SK-N-SH treated with all-trans-retinoic acid at 6 μM for 48 hours (cell line): ENCODE measurements around the gene ELFN2.

ENCODE experiments used
- ATAC-seq: fragments of 200-7000 bp; cut with Tn5 transposase; 3 replicates; pipeline ENCODE4 v1.9.1; 2020; ENCODE audit warnings: mild to moderate bottlenecking, moderate library complexity
- ARNTL ChIP-seq: fragments of 450-650 bp; formaldehyde crosslinking; IDR thresholded peaks from 2 replicates; pipeline ENCODE4 v1.5.0; 2020; ENCODE audit warnings: low read depth, mild to moderate bottlenecking, moderate library complexity, borderline replicate concordance
- BACH2 ChIP-seq: fragments of 250-450 bp; sonication (Bioruptor Pico); IDR thresholded peaks from 2 replicates; pipeline ENCODE4 v1.9.0; 2021; ENCODE audit warnings: mild to moderate bottlenecking, borderline replicate concordance
- CSDC2 ChIP-seq: fragments of 250-450 bp; sonication (Bioruptor Pico); IDR thresholded peaks from 2 replicates; pipeline ENCODE4 v1.5.0; 2020; ENCODE audit warnings: mild to moderate bottlenecking, moderate library complexity
- CSRNP3 ChIP-seq: fragments of 250-450 bp; sonication (Bioruptor Pico); IDR thresholded peaks from 2 replicates; pipeline ENCODE4 v1.5.1; 2021; ENCODE audit warnings: mild to moderate bottlenecking, moderate library complexity
- ESRRG ChIP-seq: fragments of 250-450 bp; sonication (Bioruptor Pico); IDR thresholded peaks from 2 replicates; pipeline ENCODE4 v1.6.1; 2021; ENCODE audit warnings: mild to moderate bottlenecking
- GLIS3 ChIP-seq: fragments of 250-450 bp; sonication (Bioruptor Pico); IDR thresholded peaks from 2 replicates; pipeline ENCODE4 v1.5.0; 2020; ENCODE audit warnings: mild to moderate bottlenecking, moderate library complexity
- ISL1 ChIP-seq: fragments of 250-450 bp; sonication (Bioruptor Pico); IDR thresholded peaks from 2 replicates; pipeline ENCODE4 v2.1.2; 2022; ENCODE audit warnings: mild to moderate bottlenecking, moderate library complexity
- POU6F1 ChIP-seq: fragments of 250-450 bp; sonication (Bioruptor Pico); IDR thresholded peaks from 2 replicates; pipeline ENCODE4 v1.8.0; 2021; ENCODE audit warnings: low read depth, mild to moderate bottlenecking, moderate library complexity, borderline replicate concordance
- PPARA ChIP-seq: fragments of 250-450 bp; sonication (Bioruptor Pico); IDR thresholded peaks from 2 replicates; pipeline ENCODE4 v1.5.0; 2020; ENCODE audit warnings: mild to moderate bottlenecking, borderline replicate concordance
- RARB ChIP-seq: fragments of 250-450 bp; sonication (Bioruptor Pico); IDR thresholded peaks from 2 replicates; pipeline ENCODE4 v1.8.0; 2021; ENCODE audit warnings: mild to moderate bottlenecking, moderate library complexity
- SNAI2 ChIP-seq: fragments of 250-450 bp; sonication (Bioruptor Pico); IDR thresholded peaks from 2 replicates; pipeline ENCODE4 v1.5.0; 2020; ENCODE audit warnings: mild to moderate bottlenecking, moderate library complexity
- TCF4 ChIP-seq: fragments of 250-450 bp; sonication (Bioruptor Pico); IDR thresholded peaks from 2 replicates; pipeline ENCODE4 v1.8.0; 2021; ENCODE audit warnings: mild to moderate bottlenecking, moderate library complexity, borderline replicate concordance
- TSHZ2 ChIP-seq: fragments of 250-450 bp; sonication (Bioruptor Pico); IDR thresholded peaks from 2 replicates; pipeline ENCODE4 v1.5.0; 2020; ENCODE audit warnings: mild to moderate bottlenecking, moderate library complexity
- ZC3H10 ChIP-seq: fragments of 250-450 bp; sonication (Bioruptor Pico); IDR thresholded peaks from 2 replicates; pipeline ENCODE4 v1.5.1; 2021; ENCODE audit warnings: mild to moderate bottlenecking, moderate library complexity
- ZFP3 ChIP-seq: fragments of 250-450 bp; sonication (Bioruptor Pico); IDR thresholded peaks from 2 replicates; pipeline ENCODE4 v1.5.0; 2020; ENCODE audit warnings: mild to moderate bottlenecking, moderate library complexity
- ZFP30 ChIP-seq: fragments of 450-650 bp; formaldehyde crosslinking; IDR thresholded peaks from 2 replicates; pipeline ENCODE4 v1.5.0; 2022; ENCODE audit warnings: mild to moderate bottlenecking, moderate library complexity
- ZNF565 ChIP-seq: fragments of 450-650 bp; formaldehyde crosslinking; conservative IDR thresholded peaks from 2 replicates; pipeline ENCODE4 v1.5.0; 2020; ENCODE audit warnings: low read depth, mild to moderate bottlenecking, moderate library complexity
- ZNF70 ChIP-seq: fragments of 450-650 bp; formaldehyde crosslinking; IDR thresholded peaks from 2 replicates; pipeline ENCODE4 v1.5.0; 2020; ENCODE audit warnings: mild to moderate bottlenecking, moderate library complexity
- ZNF8 ChIP-seq: fragments of 450-650 bp; formaldehyde crosslinking; IDR thresholded peaks from 2 replicates; pipeline ENCODE4 v1.5.0; 2020; ENCODE audit warnings: mild to moderate bottlenecking, moderate library complexity
- TF ChIP-seq, protein P1 (sequence below): fragments of 250-450 bp; sonication (Bioruptor Pico); IDR thresholded peaks from 2 replicates; pipeline ENCODE4 v1.8.0; 2020; ENCODE audit warnings: mild to moderate bottlenecking, moderate library complexity, borderline replicate concordance
- TF ChIP-seq, protein P2 (sequence below): fragments of 250-450 bp; sonication (Bioruptor Pico); IDR thresholded peaks from 2 replicates; pipeline ENCODE4 v1.5.1; 2020; ENCODE audit warnings: low read depth, mild to moderate bottlenecking, moderate library complexity

The ELFN2 gene

GRCh38 chr22:37431801-37432707 is 4.8 kb upstream of the ELFN2 start:
- TF ChIP-seq CSRNP3 (CRISPR knock-in tag) (no peak), ARNTL (CRISPR knock-in tag) (no peak), POU6F1 (CRISPR knock-in tag) (peak; percentile 46; the same call in 1 of the 2 replicates), ISL1 (peak; percentile 67)
- TF ChIP-seq, protein P1, sequence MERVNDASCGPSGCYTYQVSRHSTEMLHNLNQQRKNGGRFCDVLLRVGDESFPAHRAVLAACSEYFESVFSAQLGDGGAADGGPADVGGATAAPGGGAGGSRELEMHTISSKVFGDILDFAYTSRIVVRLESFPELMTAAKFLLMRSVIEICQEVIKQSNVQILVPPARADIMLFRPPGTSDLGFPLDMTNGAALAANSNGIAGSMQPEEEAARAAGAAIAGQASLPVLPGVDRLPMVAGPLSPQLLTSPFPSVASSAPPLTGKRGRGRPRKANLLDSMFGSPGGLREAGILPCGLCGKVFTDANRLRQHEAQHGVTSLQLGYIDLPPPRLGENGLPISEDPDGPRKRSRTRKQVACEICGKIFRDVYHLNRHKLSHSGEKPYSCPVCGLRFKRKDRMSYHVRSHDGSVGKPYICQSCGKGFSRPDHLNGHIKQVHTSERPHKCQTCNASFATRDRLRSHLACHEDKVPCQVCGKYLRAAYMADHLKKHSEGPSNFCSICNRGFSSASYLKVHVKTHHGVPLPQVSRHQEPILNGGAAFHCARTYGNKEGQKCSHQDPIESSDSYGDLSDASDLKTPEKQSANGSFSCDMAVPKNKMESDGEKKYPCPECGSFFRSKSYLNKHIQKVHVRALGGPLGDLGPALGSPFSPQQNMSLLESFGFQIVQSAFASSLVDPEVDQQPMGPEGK (CRISPR knock-in tag): 0 out of 2 replicates have a peak, but pooled peaks have one; percentile 68
- ATAC-seq: peak; percentile 82

DNA sequence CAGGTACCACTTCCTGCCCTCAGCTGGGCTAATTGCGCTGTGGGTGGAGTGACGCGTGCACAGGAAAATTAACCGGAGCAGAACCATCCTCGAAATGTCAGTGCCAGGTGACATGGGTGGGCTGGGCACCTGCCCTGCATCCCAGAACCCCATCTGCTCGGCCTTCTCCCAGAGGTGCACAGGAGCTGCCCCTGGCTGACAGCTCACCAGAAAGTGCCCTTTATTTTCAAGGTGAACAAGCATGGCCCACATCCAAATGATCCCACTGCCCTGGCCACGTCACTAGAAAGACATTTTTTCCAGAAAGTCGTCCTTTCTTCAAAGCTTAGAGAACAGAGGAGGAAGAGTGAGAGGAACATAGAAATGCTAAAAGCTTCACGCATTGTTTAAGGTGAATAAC is 4.1 kb upstream of the ELFN2 start:
- no peak for ATAC-seq
- TF ChIP-seq ZNF70 (no peak), CSDC2 (CRISPR knock-in tag) (no peak), ZNF565 (CRISPR knock-in tag) (no peak), TCF4 (CRISPR knock-in tag) (no peak), SNAI2 (CRISPR knock-in tag) (no peak), ZFP3 (CRISPR knock-in tag) (no peak), POU6F1 (CRISPR knock-in tag) (no peak), GLIS3 (no peak), ZFP30 (CRISPR knock-in tag) (no peak)

- ATAC-seq: no peak
- no peak for TF ChIP-seq ESRRG (CRISPR knock-in tag)
- TF ChIP-seq POU6F1 (CRISPR knock-in tag): no peak
- TF ChIP-seq ISL1: no peak
- TF ChIP-seq ZNF565 (CRISPR knock-in tag): no peak
- TF ChIP-seq TCF4 (CRISPR knock-in tag): no peak
- TF ChIP-seq BACH2 (CRISPR knock-in tag): no peak
- TF ChIP-seq TSHZ2 (CRISPR knock-in tag): no peak
- TF ChIP-seq, protein P2, sequence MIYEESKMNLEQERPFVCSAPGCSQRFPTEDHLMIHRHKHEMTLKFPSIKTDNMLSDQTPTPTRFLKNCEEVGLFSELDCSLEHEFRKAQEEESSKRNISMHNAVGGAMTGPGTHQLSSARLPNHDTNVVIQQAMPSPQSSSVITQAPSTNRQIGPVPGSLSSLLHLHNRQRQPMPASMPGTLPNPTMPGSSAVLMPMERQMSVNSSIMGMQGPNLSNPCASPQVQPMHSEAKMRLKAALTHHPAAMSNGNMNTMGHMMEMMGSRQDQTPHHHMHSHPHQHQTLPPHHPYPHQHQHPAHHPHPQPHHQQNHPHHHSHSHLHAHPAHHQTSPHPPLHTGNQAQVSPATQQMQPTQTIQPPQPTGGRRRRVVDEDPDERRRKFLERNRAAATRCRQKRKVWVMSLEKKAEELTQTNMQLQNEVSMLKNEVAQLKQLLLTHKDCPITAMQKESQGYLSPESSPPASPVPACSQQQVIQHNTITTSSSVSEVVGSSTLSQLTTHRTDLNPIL: no peak
- TF ChIP-seq CSRNP3 (CRISPR knock-in tag): no peak
- TF ChIP-seq ZNF8 (CRISPR knock-in tag): no peak
- no peak for TF ChIP-seq ZC3H10 (CRISPR knock-in tag)
- TF ChIP-seq RARB (CRISPR knock-in tag): no peak
- no peak for TF ChIP-seq CSDC2 (CRISPR knock-in tag)
- no peak for TF ChIP-seq PPARA (CRISPR knock-in tag)
These were observed 3.7 kb upstream of the ELFN2 start for GRCh38 chr22:37430941-37431340.
